Loucy (cell line): Measurements from ENCODE around the gene MX2.

Experiments
- H2AFZ ChIP-seq: fragments of 200-600 bp; sonication (generic); 2 replicates; pipeline ENCODE4 v1.6.0; 2016; ENCODE audit warnings: antibody characterized with exemption, mild to moderate bottlenecking, low read length, moderate library complexity
- H3F3A ChIP-seq: fragments of 200-600 bp; 2 replicates; pipeline ENCODE4 v1.6.0; 2016; ENCODE audit warnings: antibody characterized with exemption, low read depth, mild to moderate bottlenecking
- H3K27me3 ChIP-seq: fragments of 200-600 bp; sonication (generic); 2 replicates; pipeline ENCODE4 v1.6.1; 2014; ENCODE audit warnings: low read length, mild to moderate bottlenecking; ENCODE audit not compliant: insufficient read depth, poor library complexity, severe bottlenecking
- H3K36me3 ChIP-seq: fragments of 200-600 bp; sonication (generic); 2 replicates; pipeline ENCODE4 v1.6.1; 2016; ENCODE audit warnings: low read length; ENCODE audit not compliant: insufficient read depth
- H3K4me1 ChIP-seq: fragments of 200-600 bp; sonication (generic); 2 replicates; pipeline ENCODE4 v1.5.1; 2014; ENCODE audit warnings: low read length, mild to moderate bottlenecking; ENCODE audit not compliant: insufficient read depth, poor library complexity, severe bottlenecking
- H3K4me2 ChIP-seq: fragments of 200-600 bp; sonication (generic); 2 replicates; pipeline ENCODE4 v1.6.0; 2014; ENCODE audit warnings: antibody characterized with exemption, low read length, low read depth, mild to moderate bottlenecking; ENCODE audit not compliant: poor library complexity, severe bottlenecking
- H3K4me3 ChIP-seq: fragments of 200-600 bp; sonication (generic); 2 replicates; pipeline ENCODE4 v1.5.1; 2014; ENCODE audit warnings: low read length, mild to moderate bottlenecking, mixed read lengths; ENCODE audit not compliant: poor library complexity, severe bottlenecking
- H3K79me2 ChIP-seq: fragments of 200-600 bp; sonication (generic); 2 replicates; pipeline ENCODE4 v1.6.1; 2014; ENCODE audit warnings: low read length; ENCODE audit not compliant: insufficient read depth
- H3K9ac ChIP-seq: fragments of 200-600 bp; sonication (generic); 2 replicates; pipeline ENCODE4 v1.6.0; 2014; ENCODE audit warnings: mild to moderate bottlenecking, low read depth, low read length, moderate library complexity; ENCODE audit not compliant: poor library complexity, severe bottlenecking
- H3K9me2 ChIP-seq: fragments of 200-600 bp; sonication (generic); replicated peaks from 2 replicates; pipeline ENCODE4 v1.6.1; 2016; ENCODE audit warnings: low read depth, low read length, mixed read lengths
- H3K9me3 ChIP-seq: fragments of 200-600 bp; sonication (generic); 2 replicates; pipeline ENCODE4 v1.6.1; 2014; ENCODE audit warnings: mild to moderate bottlenecking, antibody characterized with exemption, low read length, low read depth; ENCODE audit not compliant: insufficient read depth
- H4K20me1 ChIP-seq: fragments of 200-600 bp; sonication (generic); 2 replicates; pipeline ENCODE4 v1.6.0; 2014; ENCODE audit warnings: antibody characterized with exemption, low read length, mild to moderate bottlenecking; ENCODE audit not compliant: insufficient read depth, poor library complexity, severe bottlenecking
- EZH2phosphoT487 ChIP-seq: fragments of 200-600 bp; IDR thresholded peaks from 2 replicates; pipeline ENCODE4 v1.6.1; 2018; ENCODE audit warnings: antibody characterized with exemption, mild to moderate bottlenecking, moderate library complexity, borderline replicate concordance
- TF ChIP-seq, protein P1 (sequence below): fragments of 200-600 bp; sonication (generic); conservative IDR thresholded peaks from 2 replicates; pipeline ENCODE4 v1.5.1; 2014; ENCODE audit warnings: mild to moderate bottlenecking, antibody characterized with exemption, low read length

Gene MX2

DNA sequence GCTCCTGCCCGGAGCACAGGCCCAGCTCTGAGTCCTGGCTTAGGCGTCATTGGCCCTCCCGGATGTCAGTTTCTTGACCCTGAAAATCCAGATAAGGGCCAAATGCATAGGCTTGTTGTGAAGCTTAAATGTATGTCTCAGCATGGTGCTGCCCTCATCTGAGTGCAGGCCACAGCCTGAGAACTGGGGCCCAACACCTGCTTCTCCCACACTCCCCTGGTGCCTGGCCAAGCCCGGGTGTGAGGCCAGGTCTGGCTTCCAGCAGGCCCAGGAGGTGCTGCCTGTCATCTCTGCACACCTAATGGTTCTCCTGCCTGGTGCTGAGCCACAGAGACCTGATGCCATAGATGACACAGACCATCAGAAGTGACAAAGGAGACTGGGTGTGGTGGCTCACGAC, 14.0 kb downstream of the MX2 start:
- no peaks in the 10 kb centered on the region for H3K9me2 ChIP-seq
- H4K20me1 ChIP-seq = peaks cover 32% of the 10 kb centered on the region
- peaks cover 42% of the 10 kb centered on the region for H3K4me1 ChIP-seq
- H3K4me3 ChIP-seq = no peak overlapping the region
- H3K27me3 ChIP-seq = no peaks in the 10 kb centered on the region
- H3K36me3 ChIP-seq = peaks cover 41% of the 10 kb centered on the region; the same call in 1 of the 2 replicates
- no peak overlapping the region for H3K9ac ChIP-seq
- no peaks in the 10 kb centered on the region for H3K9me3 ChIP-seq
- no peaks in the 10 kb centered on the region for H3F3A ChIP-seq
- no peak overlapping the region for H2AFZ ChIP-seq
- TF ChIP-seq EZH2phosphoT487 = no peak
- TF ChIP-seq, protein P1, sequence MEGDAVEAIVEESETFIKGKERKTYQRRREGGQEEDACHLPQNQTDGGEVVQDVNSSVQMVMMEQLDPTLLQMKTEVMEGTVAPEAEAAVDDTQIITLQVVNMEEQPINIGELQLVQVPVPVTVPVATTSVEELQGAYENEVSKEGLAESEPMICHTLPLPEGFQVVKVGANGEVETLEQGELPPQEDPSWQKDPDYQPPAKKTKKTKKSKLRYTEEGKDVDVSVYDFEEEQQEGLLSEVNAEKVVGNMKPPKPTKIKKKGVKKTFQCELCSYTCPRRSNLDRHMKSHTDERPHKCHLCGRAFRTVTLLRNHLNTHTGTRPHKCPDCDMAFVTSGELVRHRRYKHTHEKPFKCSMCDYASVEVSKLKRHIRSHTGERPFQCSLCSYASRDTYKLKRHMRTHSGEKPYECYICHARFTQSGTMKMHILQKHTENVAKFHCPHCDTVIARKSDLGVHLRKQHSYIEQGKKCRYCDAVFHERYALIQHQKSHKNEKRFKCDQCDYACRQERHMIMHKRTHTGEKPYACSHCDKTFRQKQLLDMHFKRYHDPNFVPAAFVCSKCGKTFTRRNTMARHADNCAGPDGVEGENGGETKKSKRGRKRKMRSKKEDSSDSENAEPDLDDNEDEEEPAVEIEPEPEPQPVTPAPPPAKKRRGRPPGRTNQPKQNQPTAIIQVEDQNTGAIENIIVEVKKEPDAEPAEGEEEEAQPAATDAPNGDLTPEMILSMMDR = no peak
- H3K79me2 ChIP-seq = peaks cover 52% of the 10 kb centered on the region
- H3K4me2 ChIP-seq = peak overlapping the region; percentile 95

- Histone ChIP-seq H3K4me1 (peaks cover 23% of the 10 kb centered on the region), H3F3A (no peaks in the 10 kb centered on the region), H3K79me2 (peaks cover 33% of the 10 kb centered on the region), H3K4me2 (no peak overlapping the region), H3K9me2 (no peaks in the 10 kb centered on the region), H3K4me3 (no peak overlapping the region), H2AFZ (no peak overlapping the region), H4K20me1 (peaks cover 16% of the 10 kb centered on the region), H3K27me3 (no peaks in the 10 kb centered on the region), H3K36me3 (peaks cover 56% of the 10 kb centered on the region; the same call in 1 of the 2 replicates), H3K9ac (no peak overlapping the region), H3K9me3 (no peaks in the 10 kb centered on the region)
- TF ChIP-seq EZH2phosphoT487 = no peak
- TF ChIP-seq, protein P1 = no peak
These were observed 15.9 kb downstream of the MX2 start for GRCh38 chr21:41377715-41378114.

DNA sequence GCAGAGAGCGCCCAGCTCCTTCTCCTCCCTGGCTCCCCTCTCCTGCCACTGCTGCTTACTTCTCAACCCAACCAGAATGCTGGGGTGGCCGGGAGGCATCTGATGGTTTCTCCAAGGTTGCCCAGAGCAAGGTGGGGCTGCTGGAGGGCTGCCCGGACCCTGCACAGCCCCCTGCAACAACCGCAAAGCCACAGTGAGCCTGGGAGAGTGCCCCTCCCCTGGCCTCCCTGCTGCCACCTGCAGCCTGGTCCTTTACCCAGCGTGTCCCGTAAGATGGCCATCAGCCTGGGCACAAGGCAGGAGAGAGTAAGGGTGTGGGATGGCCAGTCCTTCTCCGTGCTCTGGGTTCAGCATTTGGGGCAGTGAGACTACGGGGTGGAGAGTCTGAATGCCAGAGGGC, 17.0 kb downstream of the MX2 start:
- no peaks in the 10 kb centered on the region for H3K9me3 ChIP-seq
- no peaks in the 10 kb centered on the region for H3F3A ChIP-seq
- H3K4me3 ChIP-seq = no peak overlapping the region
- H3K27me3 ChIP-seq = no peaks in the 10 kb centered on the region
- H2AFZ ChIP-seq = no peak overlapping the region
- peaks cover 67% of the 10 kb centered on the region; the same call in 1 of the 2 replicates for H3K36me3 ChIP-seq
- no peak overlapping the region for H3K9ac ChIP-seq
- no peak overlapping the region for H3K4me2 ChIP-seq
- TF ChIP-seq EZH2phosphoT487 = no peak
- TF ChIP-seq, protein P1 = no peak; the same call in 1 of the 2 replicates
- peaks cover 22% of the 10 kb centered on the region; the same call in 1 of the 2 replicates for H3K79me2 ChIP-seq
- peaks cover 13% of the 10 kb centered on the region for H3K4me1 ChIP-seq
- no peaks in the 10 kb centered on the region for H3K9me2 ChIP-seq
- peaks cover 5% of the 10 kb centered on the region for H4K20me1 ChIP-seq
